Effector memory CD8-positive, alpha-beta T cell (primary cell): ENCODE data around the gene COL9A1.

ENCODE experiments used
- ATAC-seq: fragments of 150-1000 bp; cut with Tn5 transposase; replicated peaks from 2 replicates; pipeline ENCODE4 v1.10.0; 2021; ENCODE audit warnings: mild to moderate bottlenecking, moderate library complexity
- DNase-seq, 3 experiments: peaks; one replicate each; pipeline ENCODE4 v3.0.0; 2021
- H3K27ac Mint-ChIP-seq, 2 donors: one replicate each; pipeline ENCODE4 v1.8.0; 2022; ENCODE audit warnings: mild to moderate bottlenecking in 2 of 2, mixed read lengths in 2 of 2, moderate library complexity in 2 of 2
- H3K27me3 Mint-ChIP-seq, 2 donors: one replicate each; pipeline ENCODE4 v1.8.0; 2022; ENCODE audit warnings: mixed read lengths in 2 of 2
- H3K36me3 Mint-ChIP-seq: one replicate; pipeline ENCODE4 v1.8.0; 2022; ENCODE audit warnings: mild to moderate bottlenecking, moderate library complexity, mixed read lengths; ENCODE audit not compliant: insufficient read depth
- H3K4me1 Mint-ChIP-seq, 2 donors: one replicate each; pipeline ENCODE4 v1.8.0; 2022; ENCODE audit warnings: low read depth in 2 of 2, mixed read lengths in 2 of 2
- H3K4me3 Mint-ChIP-seq, 2 donors: one replicate each; pipeline ENCODE4 v1.8.0; 2022; ENCODE audit warnings: mild to moderate bottlenecking in 2 of 2, mixed read lengths in 2 of 2, moderate library complexity in 2 of 2
- H3K9me3 Mint-ChIP-seq, 2 donors: one replicate each; pipeline ENCODE4 v1.8.0; 2022; ENCODE audit warnings: mixed read lengths in 2 of 2

Gene COL9A1

GRCh38 chr6:70241991-70242420 lies 60.9 kb downstream of the COL9A1 start:
- DNase-seq (no peak), ATAC-seq (no peak)
- Mint-ChIP-seq H3K27me3 (peaks cover 0 to 16% of the 10 kb centered on the region in 2 donors), H3K36me3 (no peaks in the 10 kb centered on the region), H3K9me3 (no peaks in the 10 kb centered on the region), H3K4me3 (no peak overlapping the region), H3K27ac (no peak overlapping the region), H3K4me1 (no peaks in the 10 kb centered on the region)

GRCh38 chr6:70241031-70241430 lies 61.9 kb downstream of the COL9A1 start:
- Mint-ChIP-seq H3K9me3 (no peaks in the 10 kb centered on the region), H3K4me3 (no peak overlapping the region), H3K27ac (no peak overlapping the region), H3K36me3 (no peaks in the 10 kb centered on the region), H3K27me3 (peaks cover 0 to 18% of the 10 kb centered on the region in 2 donors), H3K4me1 (no peaks in the 10 kb centered on the region)
- ATAC-seq (no peak), DNase-seq (no peak)

GRCh38 chr6:70236343-70236742 lies 66.5 kb downstream of the COL9A1 start:
- Mint-ChIP-seq H3K27me3 (peaks cover 5 to 27% of the 10 kb centered on the region in 2 donors), H3K4me3 (no peak overlapping the region), H3K4me1 (no peaks in the 10 kb centered on the region)

GRCh38 chr6:70234561-70235236 lies 68.2 kb downstream of the COL9A1 start:
- Mint-ChIP-seq H3K27ac (no peak overlapping the region), H3K4me1 (no peaks in the 10 kb centered on the region), H3K4me3 (no peak overlapping the region), H3K36me3 (no peaks in the 10 kb centered on the region), H3K27me3 (peaks cover 5 to 27% of the 10 kb centered on the region in 2 donors), H3K9me3 (no peaks in the 10 kb centered on the region)
- no peak for ATAC-seq
- no peak for DNase-seq

More at GRCh38 chr6:70236343-70236742, 66.5 kb downstream of the COL9A1 start:
- no peak for DNase-seq
- Mint-ChIP-seq H3K9me3 (no peaks in the 10 kb centered on the region), H3K36me3 (no peaks in the 10 kb centered on the region), H3K27ac (no peak overlapping the region)
- no peak for ATAC-seq

GRCh38 chr6:70231311-70231710 lies 71.6 kb downstream of the COL9A1 start:
- Mint-ChIP-seq H3K27me3 (peaks cover 5 to 9% of the 10 kb centered on the region in 2 donors), H3K27ac (no peak overlapping the region), H3K36me3 (no peaks in the 10 kb centered on the region), H3K4me3 (no peak overlapping the region), H3K4me1 (no peaks in the 10 kb centered on the region), H3K9me3 (no peaks in the 10 kb centered on the region)
- ATAC-seq (no peak), DNase-seq (no peak)

- H3K27me3 Mint-ChIP-seq, result peaks cover 7 to 18% of the 10 kb centered on the region in 2 donors
- H3K27ac Mint-ChIP-seq, result no peak overlapping the region
- H3K9me3 Mint-ChIP-seq, result no peaks in the 10 kb centered on the region
- ATAC-seq (no peak), DNase-seq (no peak)
- H3K4me3 Mint-ChIP-seq, result no peak overlapping the region
- H3K36me3 Mint-ChIP-seq, result no peaks in the 10 kb centered on the region
- H3K4me1 Mint-ChIP-seq, result no peaks in the 10 kb centered on the region
These were observed 77.8 kb downstream of the COL9A1 start for GRCh38 chr6:70225055-70225454.

GRCh38 chr6:70222439-70222749 lies 80.5 kb downstream of the COL9A1 start:
- no peak for ATAC-seq
- Mint-ChIP-seq H3K36me3 (peaks cover 3% of the 10 kb centered on the region), H3K9me3 (no peaks in the 10 kb centered on the region), H3K4me1 (no peaks in the 10 kb centered on the region), H3K27ac (no peak overlapping the region), H3K4me3 (no peak overlapping the region), H3K27me3 (peaks cover 16 to 29% of the 10 kb centered on the region in 2 donors)
- no peak for DNase-seq

- H3K9me3 Mint-ChIP-seq, result no peaks in the 10 kb centered on the region
- no peaks in the 10 kb centered on the region for H3K4me1 Mint-ChIP-seq
- no peak overlapping the region for H3K4me3 Mint-ChIP-seq
- H3K36me3 Mint-ChIP-seq, result peaks cover 3% of the 10 kb centered on the region
- peaks cover 16 to 30% of the 10 kb centered on the region in 2 donors for H3K27me3 Mint-ChIP-seq
- H3K27ac Mint-ChIP-seq, result no peak overlapping the region
- DNase-seq (no peak), ATAC-seq (no peak)
These were observed 81.0 kb downstream of the COL9A1 start for GRCh38 chr6:70221715-70222438.

- ATAC-seq (no peak), DNase-seq (no peak)
- no peak overlapping the region for H3K4me3 Mint-ChIP-seq
- peaks cover 16 to 37% of the 10 kb centered on the region in 2 donors for H3K27me3 Mint-ChIP-seq
- H3K27ac Mint-ChIP-seq, result no peak overlapping the region
- H3K4me1 Mint-ChIP-seq, result no peaks in the 10 kb centered on the region
- H3K36me3 Mint-ChIP-seq, result peaks cover 3% of the 10 kb centered on the region
- no peaks in the 10 kb centered on the region for H3K9me3 Mint-ChIP-seq
These were observed 81.7 kb downstream of the COL9A1 start for GRCh38 chr6:70221025-70221714.

GRCh38 chr6:70219943-70220613 lies 82.8 kb downstream of the COL9A1 start:
- peaks cover 16 to 33% of the 10 kb centered on the region in 2 donors for H3K27me3 Mint-ChIP-seq
- DNase-seq (no peak), ATAC-seq (no peak)
- H3K4me1 Mint-ChIP-seq, result no peaks in the 10 kb centered on the region
- H3K4me3 Mint-ChIP-seq, result no peak overlapping the region
- H3K27ac Mint-ChIP-seq, result no peak overlapping the region
- peaks cover 3% of the 10 kb centered on the region for H3K36me3 Mint-ChIP-seq
- no peaks in the 10 kb centered on the region for H3K9me3 Mint-ChIP-seq

- no peak for DNase-seq
- no peaks in the 10 kb centered on the region for H3K9me3 Mint-ChIP-seq
- H3K27me3 Mint-ChIP-seq, result peaks cover 9 to 21% of the 10 kb centered on the region in 2 donors
- no peak overlapping the region for H3K27ac Mint-ChIP-seq
- H3K4me3 Mint-ChIP-seq, result no peak overlapping the region
- no peak for ATAC-seq
- H3K36me3 Mint-ChIP-seq, result peaks cover 3% of the 10 kb centered on the region
- no peaks in the 10 kb centered on the region for H3K4me1 Mint-ChIP-seq
These were observed 86.1 kb downstream of the COL9A1 start for GRCh38 chr6:70216767-70217166.

GRCh38 chr6:70215460-70216108 lies 87.3 kb downstream of the COL9A1 start:
- DNase-seq (no peak), ATAC-seq (no peak)
- Mint-ChIP-seq H3K36me3 (peaks cover 3% of the 10 kb centered on the region), H3K4me3 (no peak overlapping the region), H3K27ac (no peak overlapping the region), H3K27me3 (peaks cover 9 to 21% of the 10 kb centered on the region in 2 donors), H3K4me1 (no peaks in the 10 kb centered on the region), H3K9me3 (no peaks in the 10 kb centered on the region)

- no peak for DNase-seq
- Mint-ChIP-seq H3K4me3 (no peak overlapping the region), H3K36me3 (no peaks in the 10 kb centered on the region)
These were observed 92.4 kb downstream of the COL9A1 start for GRCh38 chr6:70210462-70210861.

More at GRCh38 chr6:70210462-70210861, 92.4 kb downstream of the COL9A1 start:
- no peaks in the 10 kb centered on the region for H3K27me3 Mint-ChIP-seq
- no peaks in the 10 kb centered on the region for H3K9me3 Mint-ChIP-seq
- H3K4me1 Mint-ChIP-seq, result no peaks in the 10 kb centered on the region
- no peak overlapping the region for H3K27ac Mint-ChIP-seq
- ATAC-seq, result no peak
